ENCODE measurements around the gene ZNF827.
A peak's percentile ranks its signal among the peaks of the same experiment; 100 is the strongest.

The ZNF827 gene, protein sequence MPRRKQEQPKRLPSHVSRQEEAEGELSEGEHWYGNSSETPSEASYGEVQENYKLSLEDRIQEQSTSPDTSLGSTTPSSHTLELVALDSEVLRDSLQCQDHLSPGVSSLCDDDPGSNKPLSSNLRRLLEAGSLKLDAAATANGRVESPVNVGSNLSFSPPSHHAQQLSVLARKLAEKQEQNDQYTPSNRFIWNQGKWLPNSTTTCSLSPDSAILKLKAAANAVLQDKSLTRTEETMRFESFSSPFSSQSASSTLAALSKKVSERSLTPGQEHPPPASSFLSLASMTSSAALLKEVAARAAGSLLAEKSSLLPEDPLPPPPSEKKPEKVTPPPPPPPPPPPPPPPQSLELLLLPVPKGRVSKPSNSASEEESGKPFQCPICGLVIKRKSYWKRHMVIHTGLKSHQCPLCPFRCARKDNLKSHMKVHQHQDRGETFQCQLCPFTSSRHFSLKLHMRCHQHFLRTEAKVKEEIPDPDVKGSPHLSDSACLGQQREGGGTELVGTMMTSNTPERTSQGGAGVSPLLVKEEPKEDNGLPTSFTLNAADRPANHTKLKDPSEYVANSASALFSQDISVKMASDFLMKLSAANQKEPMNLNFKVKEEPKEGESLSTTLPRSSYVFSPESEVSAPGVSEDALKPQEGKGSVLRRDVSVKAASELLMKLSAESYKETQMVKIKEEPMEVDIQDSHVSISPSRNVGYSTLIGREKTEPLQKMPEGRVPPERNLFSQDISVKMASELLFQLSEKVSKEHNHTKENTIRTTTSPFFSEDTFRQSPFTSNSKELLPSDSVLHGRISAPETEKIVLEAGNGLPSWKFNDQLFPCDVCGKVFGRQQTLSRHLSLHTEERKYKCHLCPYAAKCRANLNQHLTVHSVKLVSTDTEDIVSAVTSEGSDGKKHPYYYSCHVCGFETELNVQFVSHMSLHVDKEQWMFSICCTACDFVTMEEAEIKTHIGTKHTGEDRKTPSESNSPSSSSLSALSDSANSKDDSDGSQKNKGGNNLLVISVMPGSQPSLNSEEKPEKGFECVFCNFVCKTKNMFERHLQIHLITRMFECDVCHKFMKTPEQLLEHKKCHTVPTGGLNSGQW

DNA sequence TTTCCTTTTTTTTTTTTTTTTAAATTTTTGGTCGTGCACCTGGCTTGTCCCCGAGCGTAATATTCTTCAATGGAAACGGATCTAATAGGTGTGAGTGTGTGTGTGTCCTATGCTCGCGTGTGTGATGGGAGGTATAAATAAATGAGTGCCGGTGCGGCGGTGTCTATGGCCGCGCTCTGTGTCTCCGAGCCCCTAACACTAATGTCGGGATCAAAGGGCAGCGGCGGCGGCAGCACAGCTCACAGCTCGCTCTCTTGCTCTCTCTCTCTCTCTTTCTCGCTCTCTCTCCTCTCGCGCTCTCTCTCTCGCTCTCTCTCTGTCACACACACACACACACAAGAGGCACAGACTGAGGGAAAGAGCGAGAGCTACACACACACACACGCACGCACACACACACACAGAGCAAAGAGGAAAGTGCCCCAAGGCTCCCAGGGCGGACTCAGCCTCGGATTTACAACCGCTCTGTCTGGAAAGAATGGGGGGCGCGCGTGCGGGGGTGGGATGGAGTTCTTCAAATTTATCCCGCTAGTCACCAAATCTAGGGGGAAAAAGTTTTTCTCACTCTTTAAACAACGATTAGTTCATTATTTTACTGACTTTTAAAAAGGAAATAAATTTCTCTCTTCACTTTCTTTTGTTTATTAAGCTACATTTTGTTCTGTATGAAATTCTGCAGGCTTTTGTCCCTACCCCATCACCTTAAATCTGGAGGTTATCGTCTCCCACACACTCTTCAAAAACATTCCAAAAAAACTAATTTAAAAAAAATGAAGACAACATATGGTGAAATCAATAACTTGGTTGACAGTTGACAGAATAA lies at the start of gene ZNF827:
Gene ZNF827 (minus strand): TSS at position 206 of the 823 bp plus-strand sequence. CDS start 416 bp downstream, outside the sequence.
- Histone ChIP-seq H3K36me3 (ENCODE audit: insufficient read depth, insufficient read length, low read length) (no peaks in the 10 kb centered on the region), H3K4me1 (ENCODE audit: insufficient read depth, insufficient read length) (no peaks in the 10 kb centered on the region), H3K4me3 (ENCODE audit: insufficient read length, low read depth) (peak within 1 kb of the TSS; percentile 80), H3K9me3 (ENCODE audit: insufficient read depth, low read length) (no peaks in the 10 kb centered on the region), H3K27me3 (ENCODE audit: insufficient read depth, insufficient read length) (no peaks in the 10 kb centered on the region), H3K9ac (ENCODE audit: insufficient read length, low read depth) (peak within 1 kb of the TSS; percentile 96)
- TF ChIP-seq YY1 (IDR thresholded peaks at IDR 0.05; ENCODE audit: insufficient read depth, insufficient read length) = no peak
- no peak for TF ChIP-seq ZNF274 (IDR thresholded peaks at IDR 0.05; ENCODE audit: low read depth, low read length)
- no peak for TF ChIP-seq SUZ12 (IDR thresholded peaks at IDR 0.05; ENCODE audit: extremely low read depth, insufficient read depth, insufficient read length)
- DNase-seq (ENCODE audit: low read depth, low spot score) = peak; percentile 33

DNA sequence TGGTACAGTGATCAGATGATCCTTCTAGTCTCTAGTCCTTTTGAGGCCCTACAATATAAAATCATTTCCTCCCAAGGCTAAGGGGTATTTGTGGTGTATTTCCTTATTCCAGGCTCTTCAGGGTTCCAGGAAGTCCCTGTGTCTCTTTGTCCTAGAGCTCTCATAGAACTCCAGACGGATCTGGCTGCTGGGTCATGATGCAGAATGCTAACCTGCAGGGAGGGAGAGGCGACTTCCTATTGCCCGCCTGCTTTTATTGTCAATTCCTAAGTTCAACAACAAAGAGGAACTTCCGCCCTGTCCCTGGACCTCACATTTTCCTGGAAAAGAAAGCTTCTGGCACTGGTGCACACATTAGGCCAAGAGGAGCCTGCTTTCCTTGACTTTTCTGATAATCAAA lies 45.9 kb upstream of the ZNF827 start:
- no peak for TF ChIP-seq ZNF274 (IDR thresholded peaks at IDR 0.05; ENCODE audit: low read depth, low read length)
- TF ChIP-seq YY1 (IDR thresholded peaks at IDR 0.05; ENCODE audit: insufficient read depth, insufficient read length) = no peak
- no peak for TF ChIP-seq SUZ12 (IDR thresholded peaks at IDR 0.05; ENCODE audit: extremely low read depth, insufficient read depth, insufficient read length)
- H3K27me3 ChIP-seq (ENCODE audit: insufficient read depth, insufficient read length) = no peaks in the 10 kb centered on the region
- no peak for DNase-seq (ENCODE audit: low read depth, low spot score)
- no peaks in the 10 kb centered on the region for H3K9me3 ChIP-seq (ENCODE audit: insufficient read depth, low read length)
- no peaks in the 10 kb centered on the region for H3K36me3 ChIP-seq (ENCODE audit: insufficient read depth, insufficient read length, low read length)
- H3K4me1 ChIP-seq (ENCODE audit: insufficient read depth, insufficient read length) = no peaks in the 10 kb centered on the region
- H3K4me3 ChIP-seq (ENCODE audit: insufficient read length, low read depth) = no peak overlapping the region
- H3K9ac ChIP-seq (ENCODE audit: insufficient read length, low read depth) = no peak overlapping the region

DNA sequence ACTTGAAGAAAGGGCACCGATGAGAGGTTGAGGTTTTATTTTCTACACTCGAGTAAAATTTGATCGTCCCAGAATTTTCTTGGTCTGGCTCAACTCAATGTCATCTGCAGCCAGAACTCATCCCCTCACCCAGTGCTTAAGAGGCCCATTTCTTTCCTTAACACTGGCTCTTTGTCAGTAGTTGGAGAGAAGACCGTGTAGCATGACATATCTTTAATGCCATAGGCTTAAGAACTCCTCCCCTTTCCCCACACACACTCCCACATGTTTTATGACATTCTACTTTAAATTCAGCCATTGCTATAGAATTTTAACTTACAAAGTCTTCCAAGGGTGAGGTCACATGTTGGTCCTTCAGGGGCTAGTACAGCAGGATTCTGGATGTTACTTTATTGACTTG lies 44.2 kb upstream of the ZNF827 start:
- TF ChIP-seq YY1 (IDR thresholded peaks at IDR 0.05; ENCODE audit: insufficient read depth, insufficient read length) = no peak
- TF ChIP-seq SUZ12 (IDR thresholded peaks at IDR 0.05; ENCODE audit: extremely low read depth, insufficient read depth, insufficient read length) = no peak
- TF ChIP-seq ZNF274 (IDR thresholded peaks at IDR 0.05; ENCODE audit: low read depth, low read length) = no peak

DNA sequence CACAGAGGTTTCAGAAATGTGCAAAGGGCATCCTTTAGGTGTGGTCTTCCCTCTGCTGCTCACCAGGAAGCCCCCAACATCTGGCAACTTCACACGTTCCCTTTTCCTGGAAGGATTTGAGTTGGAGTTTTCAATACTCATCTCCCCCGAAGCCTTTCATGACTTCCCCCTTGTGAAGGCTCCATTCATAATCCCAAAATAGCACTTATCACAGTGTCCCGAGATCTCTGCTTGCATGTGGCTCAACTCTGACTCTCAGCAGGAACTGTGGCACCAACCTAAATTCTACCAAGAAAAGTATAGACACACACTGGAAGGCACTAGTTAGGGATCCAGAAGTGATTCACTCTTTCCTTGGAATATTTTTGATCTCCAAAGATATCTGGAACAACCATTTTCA lies 40.5 kb upstream of the ZNF827 start:
- Histone ChIP-seq H3K36me3 (ENCODE audit: insufficient read depth, insufficient read length, low read length) (no peaks in the 10 kb centered on the region), H3K9me3 (ENCODE audit: insufficient read depth, low read length) (no peaks in the 10 kb centered on the region), H3K27me3 (ENCODE audit: insufficient read depth, insufficient read length) (no peaks in the 10 kb centered on the region), H3K4me1 (ENCODE audit: insufficient read depth, insufficient read length) (no peaks in the 10 kb centered on the region), H3K4me3 (ENCODE audit: insufficient read length, low read depth) (no peak overlapping the region), H3K9ac (ENCODE audit: insufficient read length, low read depth) (no peak overlapping the region)
- DNase-seq (ENCODE audit: low read depth, low spot score) = no peak
- TF ChIP-seq ZNF274 (IDR thresholded peaks at IDR 0.05; ENCODE audit: low read depth, low read length) = no peak
- TF ChIP-seq SUZ12 (IDR thresholded peaks at IDR 0.05; ENCODE audit: extremely low read depth, insufficient read depth, insufficient read length) = no peak
- TF ChIP-seq YY1 (IDR thresholded peaks at IDR 0.05; ENCODE audit: insufficient read depth, insufficient read length) = no peak

More for the DNA sequence above, 44.2 kb upstream of the ZNF827 start:
- no peaks in the 10 kb centered on the region for H3K27me3 ChIP-seq (ENCODE audit: insufficient read depth, insufficient read length)
- no peaks in the 10 kb centered on the region for H3K9me3 ChIP-seq (ENCODE audit: insufficient read depth, low read length)
- H3K4me3 ChIP-seq (ENCODE audit: insufficient read length, low read depth) = no peak overlapping the region
- no peaks in the 10 kb centered on the region for H3K36me3 ChIP-seq (ENCODE audit: insufficient read depth, insufficient read length, low read length)
- no peak for DNase-seq (ENCODE audit: low read depth, low spot score)
- H3K4me1 ChIP-seq (ENCODE audit: insufficient read depth, insufficient read length) = no peaks in the 10 kb centered on the region
- H3K9ac ChIP-seq (ENCODE audit: insufficient read length, low read depth) = no peak overlapping the region

DNA sequence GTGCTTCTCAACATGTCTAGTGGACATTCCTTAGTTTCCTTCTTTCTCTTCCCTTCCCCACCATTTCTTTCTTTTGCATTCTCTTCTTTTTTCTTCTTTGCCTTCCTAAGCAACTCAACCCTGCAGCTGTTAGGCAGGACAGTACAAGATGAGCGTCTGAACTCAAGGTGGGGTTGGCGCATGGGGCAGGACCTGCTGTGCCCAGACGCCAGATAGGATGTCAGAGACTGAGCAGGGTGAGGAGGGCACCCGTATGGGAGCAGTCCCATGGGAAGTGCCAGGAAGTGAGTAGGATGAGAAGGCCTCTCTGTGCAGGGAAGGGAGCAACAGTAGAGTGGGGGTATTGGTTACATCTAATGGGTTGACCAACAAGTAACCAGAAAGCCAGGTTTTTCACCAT lies 38.1 kb upstream of the ZNF827 start:
- H3K9ac ChIP-seq (ENCODE audit: insufficient read length, low read depth) = no peak overlapping the region
- no peaks in the 10 kb centered on the region for H3K27me3 ChIP-seq (ENCODE audit: insufficient read depth, insufficient read length)
- H3K4me1 ChIP-seq (ENCODE audit: insufficient read depth, insufficient read length) = no peaks in the 10 kb centered on the region

DNA sequence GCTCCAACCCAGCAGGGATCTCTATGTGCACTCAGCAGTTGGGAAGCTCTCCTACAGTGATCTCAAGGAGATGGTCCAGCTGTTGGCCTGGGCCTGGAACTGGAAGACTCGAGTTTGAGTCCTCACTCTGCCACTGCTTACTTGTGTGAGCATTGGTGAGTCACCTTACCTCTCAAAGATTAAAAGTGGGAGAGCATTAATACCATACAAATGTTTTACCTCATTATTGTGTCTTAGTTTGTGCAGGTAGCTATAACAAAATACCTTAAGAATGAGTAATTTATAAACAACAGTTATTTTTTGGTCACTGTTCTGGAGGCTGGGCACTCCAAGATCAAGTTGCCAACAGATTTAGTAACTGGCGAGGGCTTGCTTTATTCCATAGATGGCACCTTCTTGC lies 21.4 kb upstream of the ZNF827 start:
- Histone ChIP-seq H3K9ac (ENCODE audit: insufficient read length, low read depth) (no peak overlapping the region), H3K36me3 (ENCODE audit: insufficient read depth, insufficient read length, low read length) (no peaks in the 10 kb centered on the region), H3K4me3 (ENCODE audit: insufficient read length, low read depth) (no peak overlapping the region), H3K9me3 (ENCODE audit: insufficient read depth, low read length) (no peaks in the 10 kb centered on the region), H3K27me3 (ENCODE audit: insufficient read depth, insufficient read length) (no peaks in the 10 kb centered on the region), H3K4me1 (ENCODE audit: insufficient read depth, insufficient read length) (no peaks in the 10 kb centered on the region)
- TF ChIP-seq SUZ12 (IDR thresholded peaks at IDR 0.05; ENCODE audit: extremely low read depth, insufficient read depth, insufficient read length) (no peak), YY1 (IDR thresholded peaks at IDR 0.05; ENCODE audit: insufficient read depth, insufficient read length) (no peak), ZNF274 (IDR thresholded peaks at IDR 0.05; ENCODE audit: low read depth, low read length) (no peak)
- no peak for DNase-seq (ENCODE audit: low read depth, low spot score)

More for the DNA sequence above, 38.1 kb upstream of the ZNF827 start:
- H3K9me3 ChIP-seq (ENCODE audit: insufficient read depth, low read length) = no peaks in the 10 kb centered on the region
- H3K36me3 ChIP-seq (ENCODE audit: insufficient read depth, insufficient read length, low read length) = no peaks in the 10 kb centered on the region
- H3K4me3 ChIP-seq (ENCODE audit: insufficient read length, low read depth) = no peak overlapping the region
- TF ChIP-seq ZNF274 (IDR thresholded peaks at IDR 0.05; ENCODE audit: low read depth, low read length) = no peak
- TF ChIP-seq SUZ12 (IDR thresholded peaks at IDR 0.05; ENCODE audit: extremely low read depth, insufficient read depth, insufficient read length) = no peak
- no peak for TF ChIP-seq YY1 (IDR thresholded peaks at IDR 0.05; ENCODE audit: insufficient read depth, insufficient read length)
- DNase-seq (ENCODE audit: low read depth, low spot score) = no peak

Data from NT2/D1 (cell line).